Measurements from ENCODE around the gene PEAK1.
A peak's percentile ranks its signal among the peaks of the same experiment; 100 is the strongest.

Gene PEAK1, protein sequence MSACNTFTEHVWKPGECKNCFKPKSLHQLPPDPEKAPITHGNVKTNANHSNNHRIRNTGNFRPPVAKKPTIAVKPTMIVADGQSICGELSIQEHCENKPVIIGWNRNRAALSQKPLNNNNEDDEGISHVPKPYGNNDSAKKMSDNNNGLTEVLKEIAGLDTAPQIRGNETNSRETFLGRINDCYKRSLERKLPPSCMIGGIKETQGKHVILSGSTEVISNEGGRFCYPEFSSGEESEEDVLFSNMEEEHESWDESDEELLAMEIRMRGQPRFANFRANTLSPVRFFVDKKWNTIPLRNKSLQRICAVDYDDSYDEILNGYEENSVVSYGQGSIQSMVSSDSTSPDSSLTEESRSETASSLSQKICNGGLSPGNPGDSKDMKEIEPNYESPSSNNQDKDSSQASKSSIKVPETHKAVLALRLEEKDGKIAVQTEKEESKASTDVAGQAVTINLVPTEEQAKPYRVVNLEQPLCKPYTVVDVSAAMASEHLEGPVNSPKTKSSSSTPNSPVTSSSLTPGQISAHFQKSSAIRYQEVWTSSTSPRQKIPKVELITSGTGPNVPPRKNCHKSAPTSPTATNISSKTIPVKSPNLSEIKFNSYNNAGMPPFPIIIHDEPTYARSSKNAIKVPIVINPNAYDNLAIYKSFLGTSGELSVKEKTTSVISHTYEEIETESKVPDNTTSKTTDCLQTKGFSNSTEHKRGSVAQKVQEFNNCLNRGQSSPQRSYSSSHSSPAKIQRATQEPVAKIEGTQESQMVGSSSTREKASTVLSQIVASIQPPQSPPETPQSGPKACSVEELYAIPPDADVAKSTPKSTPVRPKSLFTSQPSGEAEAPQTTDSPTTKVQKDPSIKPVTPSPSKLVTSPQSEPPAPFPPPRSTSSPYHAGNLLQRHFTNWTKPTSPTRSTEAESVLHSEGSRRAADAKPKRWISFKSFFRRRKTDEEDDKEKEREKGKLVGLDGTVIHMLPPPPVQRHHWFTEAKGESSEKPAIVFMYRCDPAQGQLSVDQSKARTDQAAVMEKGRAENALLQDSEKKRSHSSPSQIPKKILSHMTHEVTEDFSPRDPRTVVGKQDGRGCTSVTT (N-terminal part only)

DNA sequence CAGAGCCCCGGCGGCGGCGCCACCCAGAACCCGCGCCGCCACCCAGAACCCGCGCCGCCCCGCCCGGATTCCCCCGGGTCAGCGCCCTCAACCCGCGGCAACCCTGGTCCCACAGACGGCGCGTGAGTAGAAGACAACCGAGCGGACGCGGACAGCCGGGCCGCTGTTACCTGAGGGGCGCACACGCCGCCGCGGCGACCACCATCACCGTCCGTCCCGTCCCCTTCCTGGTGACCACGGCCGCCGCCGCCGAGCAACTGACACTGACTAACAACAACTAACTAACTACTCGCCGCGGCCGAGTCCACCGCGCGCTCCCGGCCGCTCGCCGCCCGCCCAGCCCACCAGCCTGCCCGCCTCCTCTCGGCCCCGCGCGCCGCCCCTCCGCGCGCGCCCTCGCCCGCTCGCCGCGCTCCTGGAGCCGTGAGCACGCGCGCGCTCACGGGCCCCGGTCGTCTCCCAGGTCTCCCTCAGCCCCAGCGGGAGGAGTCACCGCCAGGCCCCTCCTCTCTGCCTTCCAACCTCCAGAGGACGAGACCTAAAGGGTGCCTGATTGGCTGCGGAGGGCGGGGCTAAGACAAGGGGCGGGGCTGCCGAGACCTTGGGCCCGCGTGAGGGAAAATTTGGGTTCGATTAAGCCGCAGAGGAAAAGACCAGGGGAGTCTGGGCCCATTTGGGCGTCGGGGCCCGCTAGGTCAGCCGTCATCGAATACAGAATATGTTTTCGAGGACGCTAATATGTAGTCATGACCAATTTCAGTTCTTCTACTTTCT is at the start of gene PEAK1:
TSS of gene PEAK1 (minus strand) at position 269 of the 774 bp plus-strand sequence. CDS start 238,178 bp downstream, outside the sequence.
- Mint-ChIP-seq H3K36me3 (ENCODE audit: low read depth) (peaks cover 10% of the 10 kb centered on the region), H3K27me3 (ENCODE audit: low read depth) (peaks cover 5% of the 10 kb centered on the region), H3K9me3 (no peaks in the 10 kb centered on the region), H3K4me3 (peak within 1 kb of the TSS; percentile 99), H3K4me1 (ENCODE audit: low read depth) (peaks cover 29% of the 10 kb centered on the region), H3K27ac (peak within 1 kb of the TSS; percentile 99)

DNA sequence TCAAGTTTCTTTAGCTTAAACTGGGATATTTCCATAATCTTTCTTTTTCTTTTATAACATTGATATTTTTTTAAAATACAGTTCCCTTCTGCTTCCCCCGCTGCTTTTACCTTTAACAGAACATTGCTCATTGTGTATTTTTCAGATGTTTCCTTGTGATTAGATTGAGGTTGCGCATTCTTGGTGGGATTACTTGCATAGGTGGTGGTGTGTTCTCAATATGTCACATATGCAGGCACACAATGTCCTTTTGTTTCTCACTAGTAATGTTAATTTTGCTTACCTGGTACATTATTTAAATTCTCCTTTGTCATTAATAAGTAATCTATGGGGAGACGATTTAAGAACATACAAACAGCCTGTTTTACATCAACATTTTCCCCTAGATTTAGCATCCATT is 49.0 kb upstream of the PEAK1 start:
- H3K27ac Mint-ChIP-seq, result no peak overlapping the region
- H3K4me1 Mint-ChIP-seq (ENCODE audit: low read depth), result no peaks in the 10 kb centered on the region
- H3K27me3 Mint-ChIP-seq (ENCODE audit: low read depth), result no peaks in the 10 kb centered on the region
- peaks cover 33% of the 10 kb centered on the region for H3K36me3 Mint-ChIP-seq (ENCODE audit: low read depth)
- no peaks in the 10 kb centered on the region for H3K9me3 Mint-ChIP-seq
- no peak overlapping the region for H3K4me3 Mint-ChIP-seq

DNA sequence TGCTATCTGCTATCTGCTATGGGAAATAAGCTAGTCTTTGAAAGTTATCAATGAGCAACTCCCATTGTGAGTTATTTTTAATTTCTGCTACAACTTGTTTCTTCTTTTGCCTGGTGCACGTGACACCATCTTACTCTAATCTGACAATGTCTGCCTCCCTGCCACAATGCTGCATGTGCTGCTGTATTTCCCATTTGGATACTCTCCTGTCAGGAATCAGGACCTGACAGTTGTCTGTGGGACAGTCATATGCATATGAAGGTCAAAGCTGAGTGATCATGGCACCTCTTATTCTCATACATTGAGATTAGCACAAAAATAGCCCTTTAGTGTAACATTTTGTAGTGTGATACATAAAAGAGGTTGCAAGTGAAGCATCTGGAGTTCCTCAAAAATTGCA is 46.6 kb upstream of the PEAK1 start:
- H3K27ac Mint-ChIP-seq, result no peak overlapping the region
- peaks cover 23% of the 10 kb centered on the region for H3K36me3 Mint-ChIP-seq (ENCODE audit: low read depth)
- no peak overlapping the region for H3K4me3 Mint-ChIP-seq
- H3K4me1 Mint-ChIP-seq (ENCODE audit: low read depth), result no peaks in the 10 kb centered on the region
- no peaks in the 10 kb centered on the region for H3K27me3 Mint-ChIP-seq (ENCODE audit: low read depth)
- H3K9me3 Mint-ChIP-seq, result no peaks in the 10 kb centered on the region

DNA sequence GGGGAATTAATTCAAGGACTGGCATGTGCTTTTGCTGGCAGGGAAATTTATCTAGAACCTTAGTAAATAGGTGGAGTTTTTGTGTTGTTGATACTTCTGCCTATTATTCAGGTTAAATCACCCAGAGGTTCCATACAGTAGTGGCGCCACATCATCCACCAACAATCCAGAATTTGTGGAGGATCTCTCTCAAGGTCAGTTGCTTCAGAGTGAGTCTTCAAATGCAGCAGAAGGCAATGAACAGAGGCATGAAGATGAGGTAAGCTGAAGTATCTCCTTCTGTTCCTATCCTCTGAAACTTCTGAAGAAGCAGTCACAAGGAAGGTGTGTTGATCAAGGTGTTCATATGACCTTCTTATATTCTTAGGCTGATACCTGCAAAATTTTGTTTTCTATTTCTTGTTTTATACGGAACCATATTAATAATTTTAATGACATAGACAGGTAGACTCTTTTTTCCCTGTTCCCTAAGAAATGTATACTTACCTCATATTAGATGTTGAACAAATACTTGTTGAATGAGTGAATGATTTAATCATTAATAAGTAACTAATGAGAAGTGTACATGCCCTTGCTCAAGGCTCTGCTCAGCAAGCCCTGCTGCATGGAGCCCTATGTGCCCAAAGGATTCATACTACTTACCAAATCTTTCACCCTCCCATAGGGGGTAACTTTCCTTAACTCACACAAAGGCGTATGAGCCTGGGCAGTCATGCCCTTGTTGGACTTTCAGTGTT is 44.4 kb upstream of the PEAK1 start:
- Mint-ChIP-seq H3K27me3 (ENCODE audit: low read depth) (no peaks in the 10 kb centered on the region), H3K36me3 (ENCODE audit: low read depth) (peaks cover 26% of the 10 kb centered on the region), H3K9me3 (no peaks in the 10 kb centered on the region), H3K27ac (no peak overlapping the region), H3K4me1 (ENCODE audit: low read depth) (no peaks in the 10 kb centered on the region), H3K4me3 (no peak overlapping the region)

DNA sequence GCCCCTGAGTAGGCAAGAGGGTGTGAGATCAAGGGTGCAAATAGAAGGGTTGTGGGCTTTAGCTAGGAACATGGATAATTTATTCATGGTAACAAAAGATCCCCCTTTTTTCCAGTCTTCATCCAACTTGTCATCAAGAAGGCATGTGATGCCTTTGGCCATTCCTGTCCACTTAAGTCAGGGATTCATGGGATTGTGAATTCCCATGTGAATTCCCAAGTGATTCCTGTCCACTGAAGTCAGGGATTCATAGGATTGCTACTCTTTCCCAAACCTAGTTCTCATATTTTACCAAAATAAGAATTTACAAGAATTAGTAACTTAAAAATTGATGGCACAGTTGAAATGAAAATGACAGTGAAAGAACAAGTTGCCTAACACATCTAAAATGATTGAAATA is 41.6 kb upstream of the PEAK1 start:
- no peaks in the 10 kb centered on the region for H3K9me3 Mint-ChIP-seq
- no peaks in the 10 kb centered on the region for H3K27me3 Mint-ChIP-seq (ENCODE audit: low read depth)
- H3K36me3 Mint-ChIP-seq (ENCODE audit: low read depth), result peaks cover 19% of the 10 kb centered on the region
- H3K4me1 Mint-ChIP-seq (ENCODE audit: low read depth), result peaks cover 11% of the 10 kb centered on the region
- no peak overlapping the region for H3K4me3 Mint-ChIP-seq
- no peak overlapping the region for H3K27ac Mint-ChIP-seq

DNA sequence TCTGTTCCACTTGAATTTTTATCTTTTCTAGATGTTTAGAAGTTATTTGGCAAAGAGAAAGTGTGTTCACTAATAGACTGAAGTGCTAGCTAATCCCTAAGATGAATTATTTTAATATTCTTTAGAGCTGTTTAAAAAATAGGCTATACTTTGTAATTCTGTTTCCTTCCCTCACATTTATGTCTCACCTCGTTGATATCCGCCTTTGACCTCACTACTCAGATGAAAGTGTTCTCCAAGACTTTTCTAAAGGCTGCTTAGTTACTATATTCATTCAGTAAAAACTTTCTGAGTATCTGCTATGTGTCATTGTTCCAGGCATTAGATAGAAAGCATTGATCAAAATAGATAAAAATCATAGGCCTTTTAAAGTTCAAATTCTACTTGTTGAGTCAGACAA is 39.1 kb upstream of the PEAK1 start:
- Mint-ChIP-seq H3K27me3 (ENCODE audit: low read depth) (no peaks in the 10 kb centered on the region), H3K4me3 (no peak overlapping the region), H3K9me3 (no peaks in the 10 kb centered on the region), H3K4me1 (ENCODE audit: low read depth) (peaks cover 13% of the 10 kb centered on the region), H3K27ac (no peak overlapping the region), H3K36me3 (ENCODE audit: low read depth) (peaks cover 18% of the 10 kb centered on the region)

DNA sequence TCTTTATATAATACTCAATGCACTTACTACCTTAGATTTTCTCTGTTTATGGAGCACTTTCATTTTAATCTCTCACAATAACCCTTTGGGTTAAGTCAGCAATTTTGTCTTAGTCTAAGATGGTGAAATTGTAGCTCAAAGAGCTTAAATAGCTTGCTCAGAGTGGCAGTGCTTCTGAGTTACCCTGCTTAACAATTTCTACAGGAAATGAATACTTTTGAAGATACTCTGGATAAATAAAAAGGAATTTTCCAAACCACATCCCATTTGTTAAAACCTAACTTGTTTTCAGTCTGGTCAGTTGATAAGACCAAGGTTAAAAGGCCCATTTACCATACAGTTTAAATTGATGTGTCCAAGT is 38.0 kb upstream of the PEAK1 start:
- no peaks in the 10 kb centered on the region for H3K9me3 Mint-ChIP-seq
- H3K4me3 Mint-ChIP-seq, result no peak overlapping the region
- H3K4me1 Mint-ChIP-seq (ENCODE audit: low read depth), result peaks cover 13% of the 10 kb centered on the region
- peak overlapping the region; percentile 23 for H3K27ac Mint-ChIP-seq
- H3K27me3 Mint-ChIP-seq (ENCODE audit: low read depth), result no peaks in the 10 kb centered on the region
- H3K36me3 Mint-ChIP-seq (ENCODE audit: low read depth), result peaks cover 18% of the 10 kb centered on the region

DNA sequence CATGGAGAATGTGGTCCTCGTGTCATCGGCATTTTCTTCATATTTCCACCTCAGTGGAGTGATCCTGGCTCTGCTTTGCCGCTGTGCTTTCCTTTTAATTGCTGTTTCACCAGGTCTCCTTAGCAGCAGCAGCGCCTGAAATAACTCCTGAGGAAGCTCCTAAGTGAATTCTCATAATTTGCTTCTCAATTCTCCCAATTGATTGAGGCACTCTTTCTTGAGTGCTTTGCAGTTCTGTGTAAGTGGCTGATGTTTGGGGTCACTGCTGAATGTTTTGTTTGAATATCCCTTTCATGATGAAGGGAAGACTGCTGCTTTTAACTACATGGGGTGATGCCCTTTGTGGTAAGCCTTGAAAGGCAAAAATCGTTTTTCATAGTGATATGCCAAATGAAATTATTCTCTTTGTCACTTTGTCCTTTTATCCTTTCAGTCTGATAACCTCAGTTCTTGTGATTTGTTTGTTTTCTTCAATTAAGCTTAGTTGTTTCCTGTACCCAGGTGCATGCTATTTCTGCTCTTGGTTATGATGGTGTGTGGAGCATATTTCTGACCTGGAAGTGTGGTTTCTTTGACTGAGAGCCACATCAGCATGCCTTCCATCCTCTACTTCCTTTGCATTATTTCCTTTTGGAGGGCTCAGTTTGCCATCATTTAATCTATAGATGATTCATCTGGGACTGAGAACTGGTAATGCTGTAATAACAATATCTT is 37.4 kb upstream of the PEAK1 start:
- peak overlapping the region; percentile 23 for H3K27ac Mint-ChIP-seq
- no peak overlapping the region for H3K4me3 Mint-ChIP-seq
- H3K9me3 Mint-ChIP-seq, result no peaks in the 10 kb centered on the region
- H3K36me3 Mint-ChIP-seq (ENCODE audit: low read depth), result peaks cover 18% of the 10 kb centered on the region
- H3K27me3 Mint-ChIP-seq (ENCODE audit: low read depth), result no peaks in the 10 kb centered on the region
- peaks cover 13% of the 10 kb centered on the region for H3K4me1 Mint-ChIP-seq (ENCODE audit: low read depth)

DNA sequence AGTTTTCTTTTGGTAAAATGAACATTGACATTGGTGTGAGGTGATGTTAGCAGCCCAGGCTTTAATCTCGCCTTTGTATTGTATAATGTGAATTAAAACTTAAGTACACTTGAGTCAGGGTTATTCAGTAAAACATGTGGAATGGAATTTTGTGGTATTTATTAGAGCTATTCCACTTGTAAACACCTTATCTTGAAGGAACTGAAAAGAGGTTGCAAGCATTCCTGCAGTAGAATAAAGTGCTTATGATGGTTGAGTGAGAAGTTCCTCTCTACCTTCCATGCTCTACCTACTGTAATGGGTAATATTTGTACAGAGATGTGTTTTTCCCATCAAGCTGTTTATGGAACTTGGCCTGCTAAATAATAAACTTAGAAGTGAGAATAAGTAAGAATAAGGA is 36.8 kb upstream of the PEAK1 start:
- Mint-ChIP-seq H3K9me3 (no peaks in the 10 kb centered on the region), H3K36me3 (ENCODE audit: low read depth) (peaks cover 18% of the 10 kb centered on the region), H3K27me3 (ENCODE audit: low read depth) (no peaks in the 10 kb centered on the region), H3K27ac (no peak overlapping the region), H3K4me1 (ENCODE audit: low read depth) (peaks cover 13% of the 10 kb centered on the region), H3K4me3 (no peak overlapping the region)

DNA sequence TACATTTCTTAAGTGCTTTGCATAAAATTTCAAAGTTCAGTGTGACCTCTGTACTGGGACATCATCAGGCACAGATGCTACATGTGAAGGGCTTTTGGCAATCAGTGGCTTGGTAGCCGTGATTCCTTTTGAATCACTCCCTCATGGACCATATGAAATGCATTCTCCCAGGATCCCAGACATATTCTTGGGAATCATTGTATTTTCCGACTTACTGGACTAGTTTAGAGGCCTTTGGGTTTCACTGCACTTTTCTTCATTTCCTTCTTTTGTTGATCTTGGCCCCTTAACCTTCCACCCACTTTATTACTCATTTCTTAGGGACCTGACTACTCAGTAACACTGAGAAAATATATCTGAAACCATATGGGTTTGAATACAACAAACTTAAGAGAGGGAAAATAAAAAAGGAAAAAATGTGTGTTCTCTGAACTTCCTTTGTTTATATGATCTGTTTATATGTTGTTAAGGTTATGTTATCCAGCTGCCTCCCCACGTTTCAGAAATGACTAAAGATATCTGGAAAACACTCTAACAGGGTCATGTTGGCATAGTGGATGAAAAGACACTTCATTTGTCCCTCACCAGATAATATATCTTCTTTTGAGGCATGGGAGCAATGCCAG is 35.9 kb upstream of the PEAK1 start:
- H3K27ac Mint-ChIP-seq, result no peak overlapping the region
- H3K27me3 Mint-ChIP-seq (ENCODE audit: low read depth), result no peaks in the 10 kb centered on the region
- no peak overlapping the region for H3K4me3 Mint-ChIP-seq
- H3K36me3 Mint-ChIP-seq (ENCODE audit: low read depth), result peaks cover 19% of the 10 kb centered on the region
- H3K9me3 Mint-ChIP-seq, result no peaks in the 10 kb centered on the region
- peaks cover 13% of the 10 kb centered on the region for H3K4me1 Mint-ChIP-seq (ENCODE audit: low read depth)

DNA sequence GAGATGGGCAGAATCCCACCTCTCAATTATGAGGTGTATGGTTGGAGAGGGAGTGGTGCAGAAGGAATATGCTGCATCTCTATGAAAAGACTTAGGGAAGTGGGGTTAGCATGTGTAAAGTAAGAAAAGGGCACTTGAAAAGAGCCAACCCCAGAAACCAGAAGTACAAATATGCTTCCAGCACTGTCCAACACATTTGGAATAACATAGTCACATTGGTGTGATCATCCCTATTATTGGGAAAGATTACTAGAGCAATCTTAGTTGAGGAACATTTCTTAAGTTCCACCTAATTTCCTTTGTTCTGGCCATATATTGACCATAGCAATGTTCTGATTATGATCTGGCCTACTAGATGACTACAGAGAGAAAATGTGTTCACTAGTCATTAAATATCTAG is 35.0 kb upstream of the PEAK1 start:
- Mint-ChIP-seq H3K9me3 (no peaks in the 10 kb centered on the region), H3K4me3 (no peak overlapping the region), H3K27me3 (ENCODE audit: low read depth) (no peaks in the 10 kb centered on the region), H3K27ac (no peak overlapping the region), H3K36me3 (ENCODE audit: low read depth) (peaks cover 12% of the 10 kb centered on the region), H3K4me1 (ENCODE audit: low read depth) (peaks cover 13% of the 10 kb centered on the region)

DNA sequence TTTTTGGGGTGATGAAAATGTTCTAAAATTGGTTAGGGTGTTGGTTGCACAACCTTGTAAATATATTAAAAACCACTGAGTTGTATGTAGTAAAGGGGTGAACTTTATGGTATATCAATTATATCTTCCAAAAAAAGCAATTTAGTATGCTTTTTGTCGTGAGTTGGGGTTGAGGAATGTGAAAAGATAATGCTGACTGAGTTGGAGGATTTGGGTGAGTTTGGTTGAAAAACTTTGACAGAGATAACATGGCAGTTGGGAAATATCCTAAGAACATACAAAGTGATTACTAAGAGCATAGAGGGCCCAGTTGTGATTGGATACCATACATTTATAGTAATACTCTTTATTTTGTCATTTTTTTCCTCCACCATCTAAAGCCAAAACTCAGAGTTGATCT is 34.4 kb upstream of the PEAK1 start:
- Mint-ChIP-seq H3K36me3 (ENCODE audit: low read depth) (peaks cover 12% of the 10 kb centered on the region), H3K27ac (no peak overlapping the region), H3K9me3 (no peaks in the 10 kb centered on the region), H3K4me3 (no peak overlapping the region), H3K27me3 (ENCODE audit: low read depth) (no peaks in the 10 kb centered on the region), H3K4me1 (ENCODE audit: low read depth) (peaks cover 13% of the 10 kb centered on the region)

DNA sequence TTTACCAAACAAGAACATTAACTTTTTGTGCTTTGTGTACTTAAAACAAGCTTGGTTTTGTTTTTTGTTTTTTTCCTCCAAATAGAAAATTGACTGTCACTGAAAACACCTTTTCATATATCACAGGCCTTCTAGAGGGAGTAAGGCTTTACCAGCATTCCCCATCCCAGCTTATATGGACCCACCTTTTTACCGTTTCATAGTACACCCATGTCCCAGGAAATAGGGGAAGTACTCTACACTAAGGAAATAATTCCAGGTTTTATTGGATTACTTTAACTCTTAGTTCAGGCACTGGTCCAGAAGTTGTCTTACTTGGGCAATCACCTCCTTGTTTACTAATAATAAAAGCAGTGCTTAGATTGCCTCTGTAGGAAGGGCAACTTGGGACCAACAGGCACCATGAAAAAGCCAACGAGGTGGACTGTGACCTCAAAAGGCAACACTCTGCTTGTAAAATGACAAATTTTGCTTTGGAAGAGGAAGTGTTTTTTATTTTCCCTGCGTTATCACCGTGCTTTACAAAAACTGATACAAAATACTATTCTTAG is 27.0 kb upstream of the PEAK1 start:
- Mint-ChIP-seq H3K36me3 (ENCODE audit: low read depth) (peaks cover 12% of the 10 kb centered on the region), H3K4me3 (no peak overlapping the region), H3K4me1 (ENCODE audit: low read depth) (peaks cover 6% of the 10 kb centered on the region), H3K27ac (no peak overlapping the region), H3K27me3 (ENCODE audit: low read depth) (no peaks in the 10 kb centered on the region), H3K9me3 (no peaks in the 10 kb centered on the region)
